WTC11 (cell line): ENCODE measurements around the gene RABEP2. TPM values are rescaled to one million over a fixed set of nuclear protein-coding genes. Genes with fewer than 3 reads are reported as not detected.

Experiments used
- ATAC-seq: fragments of 200-7000 bp; cut with Tn5 transposase; 2 replicates; pipeline ENCODE4 v1.10.0; 2021; ENCODE audit warnings: mild to moderate bottlenecking, moderate library complexity
- CTCF ChIA-PET: fragments of 300-600 bp; sonication (Branson Sonifier 250); formaldehyde crosslinking; loops from one replicate; lab custom pipeline; 2021; ENCODE audit warnings: antibody characterized with exemption; lab: Charles Lee
- POLR2A ChIA-PET: fragments of 350-600 bp; sonication (Branson Sonifier 250); formaldehyde crosslinking; loops from one replicate; lab custom pipeline; 2021; ENCODE audit warnings: antibody characterized with exemption; lab: Charles Lee
- DNase-seq: peaks from one replicate; pipeline ENCODE4 v3.0.0; 2021; ENCODE audit warnings: low spot score
- H3K27ac Mint-ChIP-seq: 2 replicates; pipeline ENCODE4 v1.8.0; 2021; ENCODE audit warnings: mixed read lengths
- H3K27me3 Mint-ChIP-seq: 2 replicates; pipeline ENCODE4 v1.8.0; 2021; ENCODE audit warnings: low read depth, mild to moderate bottlenecking, moderate library complexity, mixed read lengths
- H3K36me3 Mint-ChIP-seq: 2 replicates; pipeline ENCODE4 v1.8.0; 2021; ENCODE audit warnings: mixed read lengths
- H3K4me1 Mint-ChIP-seq: 2 replicates; pipeline ENCODE4 v1.8.0; 2022; ENCODE audit warnings: mixed read lengths
- H3K4me3 Mint-ChIP-seq: 2 replicates; pipeline ENCODE4 v1.8.0; 2021; ENCODE audit warnings: mild to moderate bottlenecking, moderate library complexity, mixed read lengths
- H3K9me3 Mint-ChIP-seq: 2 replicates; pipeline ENCODE4 v1.8.0; 2021; ENCODE audit warnings: mixed read lengths
- E2F5 ChIP-seq: sonication (generic); formaldehyde crosslinking; IDR thresholded peaks from 2 replicates; pipeline ENCODE4 v1.8.1; 2022; ENCODE audit warnings: mild to moderate bottlenecking, moderate library complexity, missing genetic modification reagents
- ERG ChIP-seq: fragments of 250-450 bp; sonication (Bioruptor Pico); IDR thresholded peaks from 2 replicates; pipeline ENCODE4 v1.8.0; 2021; ENCODE audit warnings: mild to moderate bottlenecking
- ETV6 ChIP-seq: sonication (generic); formaldehyde crosslinking; IDR thresholded peaks from 2 replicates; pipeline ENCODE4 v1.8.1; 2022; ENCODE audit warnings: mild to moderate bottlenecking, missing genetic modification reagents
- FOXK1 ChIP-seq: sonication (generic); formaldehyde crosslinking; IDR thresholded peaks from 2 replicates; pipeline ENCODE4 v1.8.0; 2022; ENCODE audit warnings: mild to moderate bottlenecking, moderate library complexity, missing genetic modification reagents
- GABPB1 ChIP-seq: sonication (generic); formaldehyde crosslinking; IDR thresholded peaks from 2 replicates; pipeline ENCODE4 v1.8.1; 2023; ENCODE audit warnings: mild to moderate bottlenecking, missing genetic modification reagents
- IRF1 ChIP-seq: sonication (generic); formaldehyde crosslinking; IDR thresholded peaks from 2 replicates; pipeline ENCODE4 v1.8.0; 2023; ENCODE audit warnings: missing genetic modification reagents
- JAZF1 ChIP-seq: fragments of 250-450 bp; sonication (Bioruptor Pico); IDR thresholded peaks from 2 replicates; pipeline ENCODE4 v1.9.0; 2021; ENCODE audit warnings: moderate library complexity, mild to moderate bottlenecking, inconsistent platforms
- NFATC4 ChIP-seq: fragments of 250-450 bp; sonication (Bioruptor Pico); IDR thresholded peaks from 2 replicates; pipeline ENCODE4 v1.9.0; 2021; ENCODE audit warnings: mild to moderate bottlenecking
- NFE2L1 ChIP-seq: sonication (generic); formaldehyde crosslinking; IDR thresholded peaks from 2 replicates; pipeline ENCODE4 v1.8.1; 2023; ENCODE audit warnings: missing genetic modification reagents
- NR1H2 ChIP-seq: sonication (generic); formaldehyde crosslinking; IDR thresholded peaks from 2 replicates; pipeline ENCODE4 v1.9.0; 2021; ENCODE audit warnings: mild to moderate bottlenecking, moderate library complexity, missing genetic modification reagents
- NR3C1 ChIP-seq: sonication (generic); formaldehyde crosslinking; conservative IDR thresholded peaks from 2 replicates; pipeline ENCODE4 v1.8.1; 2023; ENCODE audit warnings: low read depth, mild to moderate bottlenecking, missing genetic modification reagents
- PRDM15 ChIP-seq: sonication (generic); formaldehyde crosslinking; IDR thresholded peaks from 2 replicates; pipeline ENCODE4 v1.8.0; 2022; ENCODE audit warnings: missing genetic modification reagents
- SP1 ChIP-seq: sonication (generic); formaldehyde crosslinking; conservative IDR thresholded peaks from 2 replicates; pipeline ENCODE4 v1.8.1; 2022; ENCODE audit warnings: missing genetic modification reagents
- STAT6 ChIP-seq: sonication (generic); formaldehyde crosslinking; conservative IDR thresholded peaks from 2 replicates; pipeline ENCODE4 v1.8.1; 2023; ENCODE audit warnings: mild to moderate bottlenecking, low read depth, missing genetic modification reagents, moderate library complexity
- ZMAT4 ChIP-seq: fragments of 250-450 bp; sonication (Bioruptor Pico); IDR thresholded peaks from 2 replicates; pipeline ENCODE4 v1.9.0; 2021; ENCODE audit warnings: mild to moderate bottlenecking
- ZNF121 ChIP-seq: sonication (generic); formaldehyde crosslinking; IDR thresholded peaks from 2 replicates; pipeline ENCODE4 v1.8.0; 2023; ENCODE audit warnings: missing genetic modification reagents
- ZNF416 ChIP-seq: fragments of 250-450 bp; sonication (Bioruptor Pico); IDR thresholded peaks from 2 replicates; pipeline ENCODE4 v1.9.0; 2021; ENCODE audit warnings: mild to moderate bottlenecking, inconsistent platforms
- total RNA-seq: library from RNA; stranded (reverse); gene quantifications from 3 replicates; pipeline ENCODE4 v1.2.3, GENCODE V29; 2021

Gene RABEP2
- total RNA-seq, 1 experiment from 2014 or later, result 24.0 TPM

- Mint-ChIP-seq H3K9me3 (no peaks in the 10 kb centered on the region), H3K4me1 (peaks cover 17% of the 10 kb centered on the region), H3K27ac (peak overlapping the region; percentile 76), H3K36me3 (peaks cover 15% of the 10 kb centered on the region; the same call in 1 of the 2 replicates), H3K27me3 (no peaks in the 10 kb centered on the region), H3K4me3 (peak overlapping the region; percentile 91)
- ChIA-PET POLR2A (interaction anchor here (1.0 to 2.2 kb wide), 7 partner anchors 11 to 81 kb away, joined by 3 to 10 read pairs (median 6); partner anchors contain the start of genes ATXN2L and TUFM), CTCF (interaction anchor here (0.6 to 3.9 kb wide), 8 partner anchors 9 to 1779 kb away, joined by 3 to 23 read pairs (median 8); partner anchors contain the start of gene TUFM)
- ATAC-seq, result peak; percentile 10
- TF ChIP-seq GABPB1 (CRISPR knock-in tag) (0 out of 2 replicates have a peak, but pooled peaks have one; percentile 4), STAT6 (CRISPR knock-in tag) (0 out of 2 replicates have a peak, but pooled peaks have one; percentile 17), FOXK1 (CRISPR knock-in tag) (peak; percentile 16; the same call in 1 of the 2 replicates), SP1 (no peak)
- no peak for DNase-seq
These were observed 60.9 kb downstream of the RABEP2 start for GRCh38 chr16:28863929-28864793.

- POLR2A ChIA-PET, result interaction anchor here (0.5 kb wide), 1 partner anchor 102 kb away, joined by 5 read pairs; no protein-coding TSS in a partner anchor
- Mint-ChIP-seq H3K27me3 (no peaks in the 10 kb centered on the region), H3K9me3 (no peaks in the 10 kb centered on the region), H3K36me3 (no peaks in the 10 kb centered on the region), H3K27ac (no peak overlapping the region), H3K4me1 (peaks cover 4% of the 10 kb centered on the region), H3K4me3 (no peak overlapping the region)
- no peak for TF ChIP-seq NR3C1 (CRISPR knock-in tag)
- no peak for TF ChIP-seq JAZF1 (CRISPR knock-in tag)
- TF ChIP-seq ERG, result no peak
- no peak for TF ChIP-seq ZMAT4 (CRISPR knock-in tag)
- no peak for TF ChIP-seq ETV6 (CRISPR knock-in tag)
- TF ChIP-seq E2F5, result no peak
- ATAC-seq (no peak), DNase-seq (no peak)
- CTCF ChIA-PET, result interaction anchor here (0.7 to 1.0 kb wide), 3 partner anchors 84 to 122 kb away, joined by 3 to 4 read pairs (median 3); no protein-coding TSS in a partner anchor
These were observed 65.7 kb downstream of the RABEP2 start for GRCh38 chr16:28859326-28859725.

GRCh38 chr16:28858421-28858820, 66.6 kb downstream of the RABEP2 start:
- H3K4me1 Mint-ChIP-seq, result no peaks in the 10 kb centered on the region
- ChIA-PET CTCF (interaction anchor here (0.7 to 0.9 kb wide), 2 partner anchors 15 to 26 kb away, joined by 3 read pairs; no protein-coding TSS in a partner anchor), POLR2A (no interaction called here)
- DNase-seq (no peak), ATAC-seq (no peak)
- no peaks in the 10 kb centered on the region for H3K36me3 Mint-ChIP-seq
- no peaks in the 10 kb centered on the region for H3K9me3 Mint-ChIP-seq
- H3K27ac Mint-ChIP-seq, result no peak overlapping the region
- H3K27me3 Mint-ChIP-seq, result no peaks in the 10 kb centered on the region
- H3K4me3 Mint-ChIP-seq, result no peak overlapping the region
- no peak for TF ChIP-seq ZNF121 (CRISPR knock-in tag)
- TF ChIP-seq ETV6 (CRISPR knock-in tag), result no peak
- TF ChIP-seq NFE2L1 (CRISPR knock-in tag), result no peak
- no peak for TF ChIP-seq ERG
- no peak for TF ChIP-seq PRDM15 (CRISPR knock-in tag)
- no peak for TF ChIP-seq NFATC4
- TF ChIP-seq IRF1, result no peak
- TF ChIP-seq ZNF416 (CRISPR knock-in tag), result no peak
- TF ChIP-seq NR1H2 (CRISPR knock-in tag), result no peak
